Choroid plexus epithelial cell (primary cell): ENCODE results near the gene ZNF689.
A peak's percentile ranks its signal among the peaks of the same experiment; 100 is the strongest.

Experiments
- DNase-seq: peaks from one replicate; pipeline ENCODE4 v3.0.0-alpha.2; 2010; ENCODE audit warnings: low read depth
- H3K4me3 ChIP-seq: 2 replicates; pipeline ENCODE4 v1.5.1; 2011; ENCODE audit warnings: low read depth, mild to moderate bottlenecking, control low read depth, low read length, moderate library complexity
- TF ChIP-seq, protein P1 (sequence below): conservative IDR thresholded peaks from 2 replicates; pipeline ENCODE4 v1.5.1; 2011; ENCODE audit warnings: low read depth, mild to moderate bottlenecking, control low read depth, inconsistent platforms, low read length, moderate library complexity

Gene ZNF689

DNA sequence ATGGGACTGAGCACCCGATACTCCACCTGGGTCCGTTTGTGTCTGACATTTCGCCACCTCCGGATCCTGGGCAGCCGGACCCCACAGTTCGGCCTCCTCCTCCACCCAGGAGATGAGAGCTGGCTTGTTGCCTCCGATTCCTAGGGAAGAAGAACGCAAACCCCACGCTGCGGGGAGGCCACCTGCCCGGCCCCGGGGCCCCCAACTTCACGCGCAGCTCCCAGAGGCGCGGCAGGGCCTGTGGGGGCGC, 52.6 kb downstream of the ZNF689 start:
- TF ChIP-seq, protein P1, sequence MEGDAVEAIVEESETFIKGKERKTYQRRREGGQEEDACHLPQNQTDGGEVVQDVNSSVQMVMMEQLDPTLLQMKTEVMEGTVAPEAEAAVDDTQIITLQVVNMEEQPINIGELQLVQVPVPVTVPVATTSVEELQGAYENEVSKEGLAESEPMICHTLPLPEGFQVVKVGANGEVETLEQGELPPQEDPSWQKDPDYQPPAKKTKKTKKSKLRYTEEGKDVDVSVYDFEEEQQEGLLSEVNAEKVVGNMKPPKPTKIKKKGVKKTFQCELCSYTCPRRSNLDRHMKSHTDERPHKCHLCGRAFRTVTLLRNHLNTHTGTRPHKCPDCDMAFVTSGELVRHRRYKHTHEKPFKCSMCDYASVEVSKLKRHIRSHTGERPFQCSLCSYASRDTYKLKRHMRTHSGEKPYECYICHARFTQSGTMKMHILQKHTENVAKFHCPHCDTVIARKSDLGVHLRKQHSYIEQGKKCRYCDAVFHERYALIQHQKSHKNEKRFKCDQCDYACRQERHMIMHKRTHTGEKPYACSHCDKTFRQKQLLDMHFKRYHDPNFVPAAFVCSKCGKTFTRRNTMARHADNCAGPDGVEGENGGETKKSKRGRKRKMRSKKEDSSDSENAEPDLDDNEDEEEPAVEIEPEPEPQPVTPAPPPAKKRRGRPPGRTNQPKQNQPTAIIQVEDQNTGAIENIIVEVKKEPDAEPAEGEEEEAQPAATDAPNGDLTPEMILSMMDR: no peak
- H3K4me3 ChIP-seq: peak overlapping the region; percentile 85
- peak; percentile 21 for DNase-seq

DNA sequence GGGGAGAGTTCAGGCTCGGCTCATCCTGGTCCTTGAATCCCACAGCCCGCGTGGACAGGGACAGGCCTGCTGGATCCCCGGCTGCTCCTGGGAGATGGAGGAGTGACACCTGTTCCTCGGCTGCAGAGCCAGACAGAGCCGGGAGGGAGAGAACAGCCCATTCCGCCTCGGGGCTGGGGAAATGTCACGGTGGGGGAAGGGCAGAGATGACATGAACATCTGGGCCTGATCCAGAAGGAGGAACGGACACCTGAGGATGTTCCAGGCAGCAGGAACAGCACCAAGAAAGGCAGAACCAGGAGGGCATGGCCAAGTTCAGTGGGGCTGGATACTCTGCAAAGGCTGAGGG, 54.1 kb downstream of the ZNF689 start:
- TF ChIP-seq, protein P1: no peak
- no peak for DNase-seq
- H3K4me3 ChIP-seq: no peak overlapping the region

DNA sequence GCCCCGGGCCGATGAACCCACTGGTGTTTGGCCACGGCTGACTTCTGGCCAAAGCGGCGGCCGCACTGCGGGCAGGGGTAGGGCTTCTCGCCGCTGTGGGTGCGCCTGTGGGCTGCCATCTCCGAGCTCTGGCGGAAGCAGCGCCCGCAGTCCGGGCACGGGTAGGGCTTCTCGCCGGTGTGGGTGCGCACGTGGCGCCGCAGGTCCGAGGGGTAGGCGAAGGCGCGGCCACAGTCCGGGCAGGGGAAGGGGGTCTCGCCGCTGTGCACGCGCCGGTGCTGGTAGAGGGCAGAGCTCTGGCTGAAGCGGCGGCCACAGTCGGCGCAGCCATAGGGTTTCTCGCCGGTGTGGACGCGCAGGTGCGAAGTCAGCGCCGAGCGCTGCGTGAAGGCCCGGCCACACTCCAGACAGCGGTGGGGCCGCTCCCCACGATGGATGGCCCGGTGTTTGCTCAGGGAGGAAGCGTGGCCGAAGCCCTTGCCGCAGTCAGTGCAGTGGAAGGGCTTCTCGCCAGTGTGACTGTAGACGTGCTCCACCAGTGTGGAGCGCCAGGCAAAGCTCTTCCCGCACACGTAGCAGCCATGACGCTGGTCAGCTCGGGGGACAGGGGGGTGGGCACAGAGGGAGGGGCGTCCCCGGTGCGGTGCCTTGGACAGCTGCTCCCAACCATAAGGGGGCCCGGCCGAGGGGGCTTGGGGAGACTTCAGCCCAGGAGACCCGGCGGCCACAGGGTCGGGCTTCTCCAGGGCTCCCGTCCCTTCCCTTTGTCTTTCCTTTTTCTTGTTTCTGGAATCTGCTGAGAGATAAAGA, 54.7 kb downstream of the ZNF689 start:
- H3K4me3 ChIP-seq: no peak overlapping the region
- no peak for DNase-seq
- TF ChIP-seq, protein P1: no peak

DNA sequence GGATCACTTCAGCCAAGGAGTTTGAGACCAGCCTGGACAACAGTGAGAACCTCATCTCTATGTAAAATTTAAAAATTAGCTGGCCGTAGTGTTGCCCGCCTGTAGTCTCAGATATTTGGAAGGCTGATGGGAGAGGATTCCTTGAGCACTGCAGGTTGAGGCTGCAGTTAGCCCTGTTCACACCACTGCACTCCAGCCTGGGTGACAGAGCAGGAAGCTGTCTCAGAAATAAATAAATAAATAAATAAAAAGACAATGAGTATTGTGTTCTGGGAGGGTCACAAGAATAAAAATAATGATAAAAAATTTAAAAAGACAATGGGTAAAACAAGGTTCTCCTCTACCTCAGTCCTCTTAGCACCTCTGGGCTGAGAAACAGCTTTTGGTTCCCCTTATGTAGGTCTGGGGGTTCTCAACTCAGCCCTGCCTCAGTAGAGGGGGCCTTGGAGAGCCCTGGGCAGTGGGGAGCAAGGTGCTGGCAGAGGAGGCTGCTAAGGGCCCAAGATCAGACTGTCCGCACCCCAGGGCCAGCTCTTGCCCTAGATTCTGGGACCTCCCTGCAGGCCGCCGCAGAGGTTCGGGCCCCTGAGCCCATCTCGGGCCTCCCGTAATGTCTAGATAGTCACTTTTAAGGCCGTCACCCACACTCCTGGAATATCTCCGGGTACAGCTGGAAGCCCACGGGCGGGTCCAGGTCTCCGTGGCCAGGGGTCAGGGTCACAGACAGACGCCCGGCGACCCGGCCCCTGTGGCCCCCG, 55.5 kb downstream of the ZNF689 start:
- no peak for DNase-seq
- H3K4me3 ChIP-seq: no peak overlapping the region
- TF ChIP-seq, protein P1: no peak

DNA sequence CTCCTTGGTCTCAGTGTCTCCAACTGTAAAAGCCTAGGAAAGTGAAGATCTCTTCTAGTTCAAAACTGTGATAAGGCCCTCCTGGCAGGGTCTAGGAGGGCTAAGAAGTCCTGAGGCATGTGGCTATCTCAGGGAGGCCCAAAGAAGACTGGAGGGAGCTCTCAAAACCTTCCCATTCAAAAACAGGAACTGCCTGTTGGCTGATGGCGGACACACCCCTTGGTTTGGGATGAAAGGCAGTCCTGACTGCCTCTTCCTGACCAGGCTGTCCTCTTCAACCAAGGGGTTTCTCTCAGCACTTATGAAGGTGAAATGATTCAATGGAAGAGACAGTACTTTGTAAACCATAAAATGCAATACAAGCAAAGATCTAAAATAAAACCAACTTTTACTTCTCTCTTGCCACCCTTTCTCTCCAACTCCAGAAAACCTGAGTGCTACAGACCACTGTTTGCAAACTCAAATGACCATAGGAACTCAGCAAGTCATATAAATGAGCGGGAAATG, 56.7 kb downstream of the ZNF689 start:
- TF ChIP-seq, protein P1: no peak
- H3K4me3 ChIP-seq: no peak overlapping the region
- DNase-seq: no peak

DNA sequence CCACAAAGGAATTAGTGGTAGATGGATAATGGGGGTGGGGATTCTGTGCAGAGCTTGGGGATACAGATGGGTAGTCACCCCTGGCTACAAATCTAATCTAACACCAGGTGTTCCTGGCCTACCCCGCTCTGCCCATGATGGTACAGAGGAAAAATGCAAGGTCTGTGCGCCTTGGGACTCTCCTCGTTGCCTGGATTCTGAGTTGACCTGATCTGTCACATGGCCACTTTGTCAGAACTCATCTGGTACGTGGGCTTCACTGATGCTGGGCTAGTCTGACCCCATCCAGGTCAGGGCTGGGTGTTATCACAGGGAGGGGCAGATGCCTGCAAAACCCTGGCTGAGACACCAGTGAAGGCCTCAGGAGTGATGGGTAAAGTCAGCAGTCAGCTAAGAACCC, 57.2 kb downstream of the ZNF689 start:
- no peak overlapping the region for H3K4me3 ChIP-seq
- no peak for DNase-seq
- TF ChIP-seq, protein P1: no peak
